Colonic mucosa (tissue), 4 donors: ENCODE data around the gene PLEKHF1. TPM values are rescaled to one million over a fixed set of nuclear protein-coding genes. Genes with fewer than 3 reads are reported as not detected.

ENCODE experiments used
- DNase-seq: peaks from one replicate; pipeline ENCODE4 v3.0.0-alpha.2; 2020
- H3K27ac ChIP-seq: fragments of 200-600 bp; one replicate; pipeline ENCODE4 v1.8.0; 2021
- H3K27me3 ChIP-seq: fragments of 200-600 bp; one replicate; pipeline ENCODE4 v1.8.0; 2021
- H3K36me3 ChIP-seq: fragments of 200-600 bp; one replicate; pipeline ENCODE4 v1.8.0; 2021
- H3K4me1 ChIP-seq: fragments of 200-600 bp; one replicate; pipeline ENCODE4 v1.8.0; 2021; ENCODE audit warnings: mild to moderate bottlenecking
- H3K4me3 ChIP-seq: fragments of 200-600 bp; one replicate; pipeline ENCODE4 v1.8.0; 2021
- H3K9ac ChIP-seq, 2 donors: one replicate each; pipeline ENCODE4 v1.7.0; 2013; ENCODE audit warnings: control low read depth in 2 of 2, low read depth in 2 of 2, low read length in 2 of 2
- H3K9me3 ChIP-seq: fragments of 200-600 bp; one replicate; pipeline ENCODE4 v1.8.0; 2021
- CTCF ChIP-seq: fragments of 200-600 bp; IDR thresholded peaks from one replicate; pipeline ENCODE4 v1.8.0; 2022; ENCODE audit warnings: antibody characterized with exemption, mild to moderate bottlenecking
- intact Hi-C: fragments of 100-400 bp; cut with DNase I; formaldehyde crosslinking; loops from one replicate; pipeline ENCODE4 v1.14.1; 2022
- total RNA-seq, 2 donors: library from RNA; stranded (reverse); fragmentation: NEBNext Ultra II Directional in 1 of 2; extraction: Animal tissue kit (Norgen Biotek cat#: 25700) in 1 of 2; gene quantifications; one replicate each; pipeline ENCODE4 v1.2.1, GENCODE V29; 2021
- donor health status: healthy.
- donor health status: DM: no; HTN: no; CAD: no.
- donor health status: DM: no; HTN: no; CAD: no.

The PLEKHF1 gene
- total RNA-seq, 2 donors from 2014 or later, result 2.8 to 3.4 TPM

- Histone ChIP-seq H3K36me3 (no peaks in the 10 kb centered on the region), H3K27me3 (no peaks in the 10 kb centered on the region), H3K4me1 (no peaks in the 10 kb centered on the region), H3K9ac (no peak overlapping the region), H3K9me3 (no peaks in the 10 kb centered on the region), H3K4me3 (no peak overlapping the region), H3K27ac (no peak overlapping the region)
- TF ChIP-seq CTCF, result no peak
- intact Hi-C loops, result no loop called here
- no peak for DNase-seq
Observed at GRCh38 chr19:29685326-29685725, 20.1 kb downstream of the PLEKHF1 start.

- DNase-seq, result no peak
- Histone ChIP-seq H3K36me3 (no peaks in the 10 kb centered on the region), H3K4me1 (no peaks in the 10 kb centered on the region), H3K9ac (no peak overlapping the region), H3K4me3 (no peak overlapping the region), H3K27ac (no peak overlapping the region), H3K27me3 (no peaks in the 10 kb centered on the region), H3K9me3 (no peaks in the 10 kb centered on the region)
- intact Hi-C loops, result no loop called here
- no peak for TF ChIP-seq CTCF
Observed at GRCh38 chr19:29686285-29686805, 21.1 kb downstream of the PLEKHF1 start.

GRCh38 chr19:29687244-29687896, 22.1 kb downstream of the PLEKHF1 start:
- Histone ChIP-seq H3K4me1 (no peaks in the 10 kb centered on the region), H3K9me3 (no peaks in the 10 kb centered on the region), H3K36me3 (no peaks in the 10 kb centered on the region), H3K27me3 (no peaks in the 10 kb centered on the region), H3K4me3 (no peak overlapping the region), H3K27ac (no peak overlapping the region), H3K9ac (no peak overlapping the region)
- DNase-seq, result no peak
- no peak for TF ChIP-seq CTCF
- intact Hi-C loops, result no loop called here

- no peak for TF ChIP-seq CTCF
- DNase-seq, result no peak
- Histone ChIP-seq H3K9ac (no peak overlapping the region), H3K4me3 (no peak overlapping the region), H3K9me3 (no peaks in the 10 kb centered on the region), H3K27ac (no peak overlapping the region), H3K36me3 (no peaks in the 10 kb centered on the region), H3K27me3 (no peaks in the 10 kb centered on the region), H3K4me1 (no peaks in the 10 kb centered on the region)
- intact Hi-C loops, result no loop called here
Observed at GRCh38 chr19:29687897-29688728, 22.9 kb downstream of the PLEKHF1 start.

- intact Hi-C loops, result loop anchor here (10.0 kb wide), 1 partner anchor 76 kb away; no protein-coding TSS in a partner anchor
- no peak for DNase-seq
- H3K9ac ChIP-seq, result no peak overlapping the region
- no peak overlapping the region for H3K4me3 ChIP-seq
- H3K4me1 ChIP-seq, result no peaks in the 10 kb centered on the region
- H3K27me3 ChIP-seq, result no peaks in the 10 kb centered on the region
- no peaks in the 10 kb centered on the region for H3K36me3 ChIP-seq
- TF ChIP-seq CTCF, result no peak
- H3K27ac ChIP-seq, result no peak overlapping the region
- no peaks in the 10 kb centered on the region for H3K9me3 ChIP-seq
Observed at GRCh38 chr19:29690842-29691241, 25.6 kb downstream of the PLEKHF1 start.
